TTC549 (cell line): ENCODE data around the gene KCNK18.
"Not testable (repeated sequence)": the region's sequence is repeated elsewhere in the genome, so short reads cannot be mapped to it uniquely, and the experiment has no call there.

Source experiments
- FAIRE-seq: peaks from 2 replicates; lab custom pipeline; 2012; peaks lifted over from hg19 to GRCh38; lab: Jason Lieb, UNC

The KCNK18 gene

DNA sequence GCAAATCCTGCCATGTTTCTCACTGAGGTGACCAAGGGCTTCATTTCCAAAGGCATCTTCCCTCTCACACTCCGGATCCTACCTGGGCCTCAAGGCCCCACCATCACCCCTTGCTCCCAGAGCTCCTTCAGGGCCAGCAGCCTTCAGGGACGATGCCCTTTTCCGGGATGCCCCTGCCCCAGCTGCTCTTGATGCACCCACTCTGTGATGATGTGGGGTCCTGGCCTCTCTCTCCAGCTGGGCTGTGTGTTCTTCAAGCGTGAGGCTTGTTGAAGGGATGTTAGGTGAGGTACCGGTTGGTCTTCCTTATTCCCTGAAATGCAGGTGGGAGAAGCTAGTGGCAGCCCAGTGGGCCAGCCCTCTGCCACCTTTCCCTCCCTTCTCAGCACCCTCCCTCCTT, 25.3 kb downstream of the KCNK18 start:
- FAIRE-seq: no peak

DNA sequence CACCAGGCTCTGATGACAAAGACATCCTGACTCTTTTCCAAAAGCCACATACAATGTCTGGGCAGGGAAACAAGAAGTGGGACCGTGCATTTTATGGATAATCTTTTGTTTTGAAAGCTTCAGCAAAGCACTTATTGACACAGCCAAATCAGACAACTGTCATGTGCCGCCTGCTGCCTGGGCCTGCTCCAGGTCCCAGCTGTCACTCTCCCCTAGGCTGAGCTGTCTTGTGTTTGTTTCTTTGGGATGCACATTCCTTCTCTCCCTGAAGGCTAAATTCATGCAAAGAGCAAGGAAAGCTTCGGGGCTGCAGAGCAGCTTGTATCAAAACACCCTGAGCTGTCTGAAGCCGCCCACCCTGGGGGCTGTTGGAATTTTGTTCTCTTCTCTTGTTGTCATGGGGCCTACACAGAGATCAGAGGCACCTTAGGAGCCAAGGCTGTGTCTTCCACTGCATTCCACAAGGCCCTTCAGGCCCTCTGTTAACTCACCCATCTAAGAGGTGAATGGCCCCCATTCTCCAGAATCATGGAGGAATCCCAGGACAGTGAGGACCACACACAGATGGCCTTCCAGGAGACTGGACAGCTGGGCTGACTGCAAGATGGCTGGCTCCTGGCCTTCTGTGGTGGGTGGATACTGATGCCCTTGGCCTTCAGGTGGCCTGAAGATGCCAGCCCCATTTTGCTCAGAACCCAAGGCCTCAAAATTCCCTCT, 25.8 kb downstream of the KCNK18 start:
- no peak for FAIRE-seq

- FAIRE-seq: no peak
These were observed 26.6 kb downstream of the KCNK18 start for GRCh38 chr10:117223693-117224430.

DNA sequence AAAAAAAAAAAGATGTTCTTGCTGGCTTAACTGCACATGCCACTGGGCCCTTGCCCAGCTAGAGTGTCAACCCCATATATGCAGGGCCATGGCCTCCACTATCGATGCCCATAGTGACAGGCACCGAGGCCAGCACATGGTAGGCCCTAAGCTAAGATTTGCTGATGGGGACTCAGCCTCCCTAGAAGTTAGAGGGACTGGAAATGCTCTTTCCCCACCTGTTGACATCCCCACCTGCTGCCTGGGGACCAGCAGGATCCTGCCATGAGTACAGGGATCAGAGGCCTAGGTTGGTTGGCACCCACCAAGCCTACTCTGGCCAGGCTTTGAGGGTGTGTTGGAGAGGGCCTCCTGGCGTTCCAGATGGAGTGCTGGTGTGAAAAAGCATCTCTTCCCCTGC, 27.6 kb downstream of the KCNK18 start:
- FAIRE-seq: no peak

- FAIRE-seq: no peak
These were observed 29.6 kb downstream of the KCNK18 start for GRCh38 chr10:117226813-117227451.

GRCh38 chr10:117228210-117228609, 30.9 kb downstream of the KCNK18 start:
- no peak for FAIRE-seq

DNA sequence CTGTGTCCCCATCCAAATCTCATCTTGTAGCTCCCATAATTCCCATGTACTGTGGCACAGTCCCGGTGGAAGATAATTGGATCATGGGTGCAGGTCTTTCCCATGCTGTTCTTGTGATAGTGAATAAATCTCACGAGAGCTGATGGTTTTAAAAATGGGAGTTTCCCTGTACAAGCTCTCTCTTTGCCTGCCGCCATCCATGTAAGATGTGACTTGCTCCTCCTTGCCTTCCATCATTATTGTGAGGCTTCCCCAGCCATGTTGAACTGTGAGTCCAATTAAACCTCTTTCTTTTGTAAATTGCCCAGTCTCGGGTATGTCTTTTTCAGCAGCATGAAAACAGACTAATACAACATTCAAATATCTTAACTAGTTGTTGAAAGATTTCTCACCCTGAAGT, 32.8 kb downstream of the KCNK18 start:
- not testable (repeated sequence) for FAIRE-seq

DNA sequence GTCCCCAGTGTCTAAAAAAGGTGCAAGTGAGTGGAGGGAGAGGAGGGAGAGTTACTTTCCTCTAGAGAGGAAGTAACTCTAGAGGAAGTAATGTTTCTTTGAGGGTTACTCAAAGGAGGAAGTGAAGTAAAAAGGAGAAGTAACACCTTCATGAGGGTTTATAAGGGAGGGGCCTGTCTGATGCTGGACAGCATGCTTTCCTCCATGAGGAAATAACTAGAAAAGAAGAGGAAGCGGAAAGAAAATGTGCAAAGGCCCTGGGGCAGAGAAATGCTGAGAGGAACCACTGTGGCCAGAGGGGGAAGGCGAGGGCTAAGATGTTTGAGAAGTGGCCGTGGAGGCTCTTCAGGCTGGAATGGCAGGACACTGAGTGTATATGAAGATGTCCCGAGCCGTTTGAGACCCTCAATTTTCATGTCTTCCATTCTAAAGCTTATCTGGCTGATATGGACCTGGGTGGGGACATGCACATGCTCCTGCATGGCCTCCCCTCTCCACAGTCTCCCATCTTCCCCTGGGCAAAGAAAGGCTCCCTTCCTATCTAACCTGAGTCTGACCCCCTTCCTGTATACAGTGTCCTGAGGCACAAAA, 40.2 kb downstream of the KCNK18 start:
- FAIRE-seq: no peak

DNA sequence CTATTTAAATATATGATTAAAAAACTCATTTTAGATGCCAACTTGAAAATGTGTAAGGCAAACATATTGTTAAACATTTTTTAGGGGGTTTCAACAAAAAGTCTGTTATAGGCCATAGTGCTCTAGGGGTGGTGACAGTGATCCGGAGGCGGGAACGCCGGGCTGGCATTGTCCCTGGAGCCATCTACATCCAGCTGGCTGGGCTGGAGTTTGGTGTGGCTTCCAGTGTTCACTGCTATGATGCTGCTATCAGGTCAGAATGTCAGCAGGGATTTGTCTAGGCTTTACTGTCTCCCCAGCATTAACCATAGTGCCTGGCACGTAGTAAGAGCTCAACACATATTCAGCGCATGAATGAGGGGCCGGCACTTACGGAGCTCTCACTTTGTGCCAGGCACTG, 41.8 kb downstream of the KCNK18 start:
- FAIRE-seq: no peak

GRCh38 chr10:117239721-117240620, 42.7 kb downstream of the KCNK18 start:
- FAIRE-seq: no peak

DNA sequence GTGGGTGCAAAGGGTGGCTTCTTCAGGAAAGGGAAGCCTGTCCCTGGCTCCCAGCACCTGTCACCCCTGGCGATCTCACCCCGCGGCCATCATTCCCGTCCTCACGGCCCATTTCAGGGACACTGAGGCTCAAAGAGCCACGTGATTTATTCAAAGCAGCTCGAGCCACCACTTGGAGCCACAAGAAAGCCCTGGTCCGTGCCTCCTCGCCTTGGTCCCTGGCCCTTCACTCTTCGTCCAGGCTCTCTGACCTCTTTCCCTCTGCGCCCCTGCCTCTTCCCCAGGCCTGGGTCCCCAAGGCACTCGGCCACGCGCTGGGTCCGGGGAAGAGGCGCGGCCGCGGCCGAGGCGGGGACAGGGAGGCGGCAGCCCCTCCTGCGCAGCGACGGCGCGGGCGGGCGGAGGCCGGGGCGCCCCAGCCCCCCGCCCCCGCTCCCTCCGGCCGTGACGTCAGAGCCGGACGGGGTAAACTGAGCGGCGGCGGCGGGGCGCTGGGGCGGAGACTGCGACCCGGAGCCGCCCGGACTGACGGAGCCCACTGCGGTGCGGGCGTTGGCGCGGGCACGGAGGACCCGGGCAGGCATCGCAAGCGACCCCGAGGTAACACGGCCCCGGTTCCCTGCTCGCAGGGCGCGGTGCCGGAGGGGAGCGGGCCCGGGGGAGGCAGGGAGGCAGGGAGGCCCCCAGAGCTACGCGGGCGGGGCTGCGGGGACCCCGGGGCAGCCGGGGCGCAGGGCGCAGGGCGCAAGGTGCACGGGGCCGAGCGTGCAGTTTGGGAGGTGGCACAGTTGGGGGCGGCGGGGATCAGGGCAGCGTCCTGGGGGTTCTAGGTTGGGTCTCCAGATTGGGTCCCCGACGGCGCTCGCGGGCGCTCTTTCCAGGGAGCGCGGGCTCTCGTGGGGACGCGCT, 43.6 kb downstream of the KCNK18 start, which contains the start of gene SLC18A2:
TSS of gene SLC18A2 (plus strand) at position 494 of the 909 bp plus-strand sequence. CDS start 580 bp downstream, outside the sequence.
- no peak for FAIRE-seq

DNA sequence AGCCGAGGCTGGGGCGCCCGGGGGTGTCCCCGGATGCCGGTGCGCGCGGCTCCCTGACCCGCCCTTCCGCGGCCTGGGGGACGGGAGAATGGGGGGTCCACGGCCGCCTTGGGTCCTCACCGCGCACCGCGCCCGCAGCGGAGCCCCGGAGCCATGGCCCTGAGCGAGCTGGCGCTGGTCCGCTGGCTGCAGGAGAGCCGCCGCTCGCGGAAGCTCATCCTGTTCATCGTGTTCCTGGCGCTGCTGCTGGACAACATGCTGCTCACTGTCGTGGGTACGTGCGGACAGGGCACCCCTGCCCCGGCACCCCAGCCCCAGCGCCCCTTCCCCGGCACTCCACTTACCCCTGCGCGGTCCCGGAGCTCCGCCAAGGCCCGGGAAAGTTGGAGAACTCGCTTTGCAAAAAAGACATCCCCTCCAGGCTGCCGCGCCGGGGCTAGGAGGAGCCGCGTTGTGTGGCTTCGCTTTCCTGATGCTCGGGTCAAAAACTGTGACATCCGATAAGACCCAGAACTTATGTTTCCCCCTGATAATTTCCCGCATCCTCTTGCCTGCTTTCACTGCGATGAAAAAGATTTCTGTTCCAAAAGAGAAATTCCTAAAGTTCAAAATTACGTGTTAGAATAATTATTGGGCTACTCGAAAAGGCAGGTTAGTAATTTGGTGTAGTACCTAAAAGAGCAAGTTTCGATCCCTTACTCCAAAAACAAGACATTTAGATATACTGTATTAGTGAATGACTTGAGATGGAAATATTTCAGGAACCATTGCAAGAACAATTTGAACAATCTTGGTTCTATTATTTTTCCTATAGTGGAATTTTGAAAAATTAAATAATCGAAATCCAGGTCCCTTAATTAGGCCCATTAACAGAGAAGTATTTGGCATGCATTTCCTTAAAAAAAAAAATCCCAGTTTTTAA, 44.5 kb downstream of the KCNK18 start:
- no peak for FAIRE-seq

DNA sequence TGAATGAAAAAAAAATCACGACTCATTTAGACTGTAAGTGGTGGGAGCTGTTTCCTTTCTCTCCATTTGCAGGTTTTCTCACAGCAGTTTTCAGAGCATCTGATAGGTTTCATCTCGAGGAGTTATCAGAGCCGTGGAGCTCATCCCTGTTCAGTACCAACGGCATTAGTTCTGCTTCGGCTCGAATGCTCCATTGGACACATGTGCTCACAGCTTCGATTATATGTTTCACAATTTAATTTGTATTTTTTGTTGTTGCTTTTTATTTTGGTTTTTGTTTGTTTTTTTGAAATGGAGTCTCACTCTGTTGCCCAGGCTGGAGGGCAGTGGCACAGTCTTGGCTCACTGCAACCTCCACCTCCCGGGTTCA, 45.2 kb downstream of the KCNK18 start:
- FAIRE-seq: no peak

GRCh38 chr10:117246997-117247671, 49.8 kb downstream of the KCNK18 start:
- no peak for FAIRE-seq

GRCh38 chr10:117248750-117249465, 51.6 kb downstream of the KCNK18 start:
- FAIRE-seq: no peak

- no peak for FAIRE-seq
These were observed 52.3 kb downstream of the KCNK18 start for GRCh38 chr10:117249493-117250093.

DNA sequence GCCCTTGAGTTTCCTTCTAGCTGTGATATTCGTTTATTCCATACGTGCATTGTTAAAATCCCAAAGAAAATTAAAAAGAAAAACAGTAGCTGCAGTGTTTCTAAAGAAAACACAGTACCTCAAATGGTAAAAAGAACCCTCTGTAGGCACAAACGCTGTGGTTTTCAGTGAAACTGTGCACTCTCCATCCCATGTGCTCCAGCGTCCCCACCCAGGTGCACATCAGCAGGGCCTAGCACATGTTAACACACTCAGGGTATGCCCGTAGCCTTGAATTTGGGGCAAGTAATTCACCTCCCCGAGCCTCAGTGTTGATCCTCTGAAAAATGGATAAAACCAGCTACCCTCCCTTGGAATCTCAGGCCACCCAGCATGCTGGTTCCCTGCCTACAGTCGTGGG, 53.1 kb downstream of the KCNK18 start:
- FAIRE-seq: no peak

DNA sequence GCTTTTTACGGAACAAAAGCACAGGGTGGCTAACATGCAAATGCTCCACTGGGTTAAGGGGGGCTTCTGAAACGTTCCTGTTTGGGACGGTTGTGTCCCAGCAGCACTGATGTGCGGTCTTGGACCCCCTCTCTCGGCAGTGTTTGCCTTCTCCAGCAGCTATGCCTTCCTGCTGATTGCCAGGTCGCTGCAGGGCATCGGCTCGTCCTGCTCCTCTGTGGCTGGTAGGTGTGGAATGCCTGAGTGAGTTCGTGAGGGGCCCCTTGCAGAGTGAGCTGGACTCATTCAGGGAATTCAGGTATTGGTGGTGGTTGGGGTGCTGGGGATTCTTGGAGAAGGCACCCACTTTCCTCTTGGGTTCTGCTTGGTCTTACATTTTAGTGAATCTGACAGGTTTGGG, 56.6 kb downstream of the KCNK18 start:
- no peak for FAIRE-seq
